H7 (cell line): ENCODE results near the gene BMP6. TPM values are rescaled to one million over a fixed set of nuclear protein-coding genes. Genes with fewer than 3 reads are reported as not detected.
A peak's percentile ranks its signal among the peaks of the same experiment; 100 is the strongest.

Source experiments
- DNase-seq: peaks from one replicate; pipeline ENCODE4 v3.0.0; 2012
- H3K27me3 ChIP-seq: 2 replicates; pipeline ENCODE4 v1.6.0; 2011; ENCODE audit warnings: mild to moderate bottlenecking, low read length; ENCODE audit not compliant: control insufficient read depth, insufficient read depth
- H3K36me3 ChIP-seq: replicated peaks from 2 replicates; pipeline ENCODE4 v1.5.1; 2011; ENCODE audit warnings: low read length; ENCODE audit not compliant: control insufficient read depth, insufficient read depth
- H3K4me3 ChIP-seq: 2 replicates; pipeline ENCODE4 v1.5.1; 2011; ENCODE audit warnings: low read depth, mild to moderate bottlenecking, control low read depth, low read length, moderate library complexity; ENCODE audit not compliant: insufficient read depth
- total RNA-seq: library from RNA; depleted of rRNA; stranded (reverse); fragments of >200 nt; shearing (Covaris generic); gene quantifications from 2 replicates; pipeline ENCODE4 v1.2.3, GENCODE V29; 2014

BMP6 gene
- total RNA-seq, 1 experiment from 2014 or later, result 0.73 TPM

- DNase-seq, result no peak
- Histone ChIP-seq H3K36me3 (no peaks in the 10 kb centered on the region), H3K4me3 (no peak overlapping the region), H3K27me3 (no peaks in the 10 kb centered on the region)
Observed at GRCh38 chr6:7747901-7748504, 22.1 kb downstream of the BMP6 start.

DNA sequence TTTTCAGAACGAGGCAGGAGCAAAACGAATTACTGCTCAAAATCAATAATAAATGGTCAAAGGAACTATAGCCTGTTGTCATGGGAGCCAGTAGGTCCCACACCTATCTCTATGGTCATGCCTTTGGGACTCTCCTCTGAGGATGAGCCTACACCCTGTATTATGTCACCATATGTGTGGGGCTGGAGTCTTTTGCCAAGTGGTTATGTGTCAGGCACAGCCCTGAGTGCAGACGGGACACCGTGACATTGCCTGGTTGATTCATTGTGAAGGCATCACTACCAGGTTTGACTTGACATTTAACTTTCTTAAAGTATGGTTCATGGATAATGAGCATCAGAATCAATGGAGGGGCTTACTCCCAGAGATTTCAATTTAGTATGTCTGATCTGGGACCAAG, 23.6 kb downstream of the BMP6 start:
- DNase-seq, result no peak
- H3K27me3 ChIP-seq, result no peaks in the 10 kb centered on the region
- no peak overlapping the region for H3K4me3 ChIP-seq
- H3K36me3 ChIP-seq, result no peaks in the 10 kb centered on the region

DNA sequence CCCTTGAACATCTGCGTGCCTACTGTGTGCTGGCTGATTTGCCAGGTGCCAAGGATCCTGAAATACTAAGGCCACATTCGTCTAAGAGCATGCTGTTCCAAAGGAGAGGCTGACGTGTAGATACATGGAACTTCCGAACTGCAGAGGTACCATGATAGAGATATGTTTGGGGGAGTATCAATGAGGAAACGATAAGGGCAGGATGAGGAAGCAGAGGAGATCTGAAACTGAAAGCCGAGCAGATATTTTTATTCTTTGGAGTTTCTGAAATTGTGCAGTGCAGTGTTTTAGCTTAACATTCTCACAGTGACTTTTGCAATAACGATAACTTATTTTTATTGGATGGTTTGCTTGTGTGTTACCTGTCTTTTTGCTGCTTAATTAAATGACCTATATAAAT, 24.3 kb downstream of the BMP6 start:
- H3K4me3 ChIP-seq, result no peak overlapping the region
- H3K27me3 ChIP-seq, result no peaks in the 10 kb centered on the region
- no peaks in the 10 kb centered on the region for H3K36me3 ChIP-seq
- DNase-seq, result no peak

DNA sequence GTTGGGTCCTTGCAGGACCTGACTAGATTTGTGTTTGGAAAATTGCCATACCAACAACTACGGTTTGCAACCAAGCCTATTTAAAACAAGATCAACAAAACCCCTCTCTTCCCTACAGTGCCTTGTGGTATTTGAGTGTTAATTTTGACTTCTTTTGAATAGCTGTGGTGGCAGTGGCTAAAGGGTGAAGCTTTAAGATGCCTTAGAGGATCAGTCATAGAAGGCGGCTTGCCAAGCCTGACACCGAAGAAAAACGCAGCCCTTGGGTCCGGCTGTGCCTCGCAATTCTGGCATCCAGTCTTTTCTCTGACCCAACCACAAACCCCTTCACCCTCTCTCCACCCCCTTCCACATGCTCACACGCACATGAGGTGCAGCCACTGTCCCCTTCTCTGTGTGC, 32.6 kb downstream of the BMP6 start:
- Histone ChIP-seq H3K4me3 (no peak overlapping the region), H3K36me3 (no peaks in the 10 kb centered on the region), H3K27me3 (no peaks in the 10 kb centered on the region)
- no peak for DNase-seq

DNA sequence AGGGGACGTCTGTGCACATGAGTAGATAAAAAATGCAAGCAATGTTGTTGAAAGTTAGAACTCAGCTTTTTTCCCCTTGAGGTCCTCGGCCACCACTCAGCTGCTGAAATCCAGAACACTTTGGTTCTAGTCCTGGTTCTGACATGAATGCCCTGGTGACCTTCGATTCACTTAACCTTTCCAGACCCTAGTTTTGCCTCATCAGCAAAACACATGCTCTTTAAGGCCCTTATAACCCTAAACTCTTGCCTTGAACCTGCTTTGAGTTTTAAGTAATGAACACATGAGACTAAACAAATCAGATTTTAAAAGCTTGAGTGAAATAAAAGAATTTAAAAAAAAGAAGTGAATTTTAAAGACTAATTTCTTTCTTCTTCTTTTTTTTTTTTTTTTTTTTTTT, 33.4 kb downstream of the BMP6 start:
- Histone ChIP-seq H3K4me3 (no peak overlapping the region), H3K36me3 (no peaks in the 10 kb centered on the region), H3K27me3 (no peaks in the 10 kb centered on the region)
- no peak for DNase-seq

GRCh38 chr6:7761051-7761450, 35.2 kb downstream of the BMP6 start:
- Histone ChIP-seq H3K36me3 (no peaks in the 10 kb centered on the region), H3K27me3 (no peaks in the 10 kb centered on the region), H3K4me3 (no peak overlapping the region)
- no peak for DNase-seq

GRCh38 chr6:7762760-7763159, 36.9 kb downstream of the BMP6 start:
- DNase-seq, result no peak
- Histone ChIP-seq H3K27me3 (no peaks in the 10 kb centered on the region), H3K36me3 (no peaks in the 10 kb centered on the region), H3K4me3 (no peak overlapping the region)

- Histone ChIP-seq H3K27me3 (no peaks in the 10 kb centered on the region), H3K36me3 (no peaks in the 10 kb centered on the region), H3K4me3 (no peak overlapping the region)
- DNase-seq, result no peak
Observed at GRCh38 chr6:7763881-7764280, 38.0 kb downstream of the BMP6 start.

DNA sequence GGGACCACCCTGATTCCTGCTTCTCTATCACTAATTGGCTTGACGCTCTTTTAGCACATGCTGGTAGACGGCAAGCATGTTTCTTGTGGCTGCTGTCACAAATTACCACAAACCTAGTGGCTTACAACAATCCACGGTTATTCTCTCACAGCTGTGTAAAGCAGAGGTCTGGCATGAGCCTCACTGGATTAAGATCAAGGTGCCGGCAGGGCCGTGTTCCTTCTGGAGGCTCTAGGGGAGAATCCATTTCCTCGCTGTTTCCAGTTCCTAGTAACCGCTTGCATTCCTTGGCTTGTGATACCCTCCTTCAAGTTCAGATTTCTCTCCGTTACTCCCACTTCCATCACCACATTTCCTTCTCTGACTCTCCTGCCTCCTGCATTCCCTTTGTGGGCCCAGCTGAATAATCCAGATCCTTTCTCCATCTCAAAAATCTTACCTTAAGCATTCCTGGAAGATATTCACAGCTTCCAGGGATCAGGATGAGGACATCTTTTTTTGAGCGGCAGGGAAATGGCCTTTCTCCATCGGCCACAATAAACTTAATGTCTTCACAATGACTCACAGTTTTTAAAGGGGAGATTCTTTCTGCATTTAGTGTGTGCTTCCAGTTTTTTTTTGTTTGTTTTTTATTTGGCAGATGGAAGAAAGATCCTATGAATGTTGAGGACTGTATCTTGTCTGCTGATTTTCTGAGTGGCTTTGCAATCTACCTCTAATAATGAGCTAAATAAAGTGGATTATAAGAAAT, 39.9 kb downstream of the BMP6 start:
- Histone ChIP-seq H3K27me3 (no peaks in the 10 kb centered on the region), H3K36me3 (no peaks in the 10 kb centered on the region), H3K4me3 (no peak overlapping the region)
- DNase-seq, result no peak

DNA sequence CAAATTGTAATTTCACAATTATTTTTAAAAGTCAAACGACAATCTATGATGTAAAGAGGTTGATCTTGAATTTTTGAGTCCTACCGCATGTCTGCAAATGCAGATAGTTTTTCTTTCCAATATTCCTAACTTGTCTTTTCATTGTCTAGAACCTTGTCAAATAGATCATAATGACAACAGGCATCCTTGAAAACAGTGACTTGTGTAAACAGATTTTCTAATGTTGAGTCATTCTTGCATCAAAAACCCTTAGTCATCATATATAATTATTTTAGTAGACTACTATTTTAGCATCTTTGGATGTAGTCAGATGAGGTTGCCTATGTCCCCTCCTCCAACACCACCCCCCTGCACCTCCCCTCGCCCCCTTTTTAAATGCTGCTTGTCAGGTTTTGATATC, 43.8 kb downstream of the BMP6 start:
- Histone ChIP-seq H3K36me3 (no peaks in the 10 kb centered on the region), H3K27me3 (no peaks in the 10 kb centered on the region), H3K4me3 (no peak overlapping the region)
- no peak for DNase-seq

- Histone ChIP-seq H3K4me3 (no peak overlapping the region), H3K36me3 (no peaks in the 10 kb centered on the region), H3K27me3 (no peaks in the 10 kb centered on the region)
- DNase-seq, result no peak
Observed at GRCh38 chr6:7770111-7770510, 44.2 kb downstream of the BMP6 start.

DNA sequence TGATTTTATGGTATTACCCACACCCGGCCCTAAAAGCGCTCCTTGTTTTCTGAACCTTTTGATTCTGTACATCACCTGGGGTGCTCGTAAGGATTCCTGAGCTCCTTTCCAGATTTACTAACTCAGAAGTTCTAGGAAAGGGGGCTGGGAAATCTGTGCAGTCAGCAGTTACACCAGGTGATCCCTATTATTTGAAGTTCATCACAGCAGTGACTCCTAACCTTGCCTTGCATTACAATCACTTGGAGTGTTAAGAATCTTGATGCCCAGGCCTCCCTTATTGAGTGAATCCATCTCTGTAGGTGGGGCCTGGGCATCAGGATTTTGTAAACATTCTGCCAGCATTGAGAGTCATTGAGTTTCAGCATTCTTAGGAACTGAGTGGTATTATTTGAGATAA, 44.7 kb downstream of the BMP6 start:
- peak; percentile 37 for DNase-seq
- Histone ChIP-seq H3K27me3 (no peaks in the 10 kb centered on the region), H3K36me3 (no peaks in the 10 kb centered on the region), H3K4me3 (no peak overlapping the region)

DNA sequence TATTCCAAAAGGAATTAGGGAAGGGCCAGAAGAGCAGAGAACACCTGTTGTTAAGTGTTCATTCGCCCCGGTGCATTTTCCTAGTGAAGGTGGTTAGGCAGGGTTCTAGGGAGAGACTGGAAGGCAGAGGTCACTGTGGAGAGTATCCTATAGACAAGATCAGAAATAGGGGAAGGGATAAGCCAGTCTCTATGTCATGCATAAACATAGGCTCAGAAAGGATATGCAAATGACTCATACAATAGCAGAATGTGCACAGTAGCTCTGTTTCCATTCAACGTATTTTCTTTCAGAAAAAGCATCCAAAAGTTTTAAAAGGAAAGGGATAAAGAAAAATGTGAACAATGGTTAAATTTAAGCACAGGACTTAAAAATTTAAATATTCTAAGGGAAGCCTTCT, 47.4 kb downstream of the BMP6 start:
- no peak for DNase-seq
- no peaks in the 10 kb centered on the region for H3K36me3 ChIP-seq
- no peak overlapping the region for H3K4me3 ChIP-seq
- H3K27me3 ChIP-seq, result no peaks in the 10 kb centered on the region

GRCh38 chr6:7773914-7774313, 48.0 kb downstream of the BMP6 start:
- H3K36me3 ChIP-seq, result no peaks in the 10 kb centered on the region
- no peak for DNase-seq
- no peak overlapping the region for H3K4me3 ChIP-seq
- no peaks in the 10 kb centered on the region for H3K27me3 ChIP-seq

DNA sequence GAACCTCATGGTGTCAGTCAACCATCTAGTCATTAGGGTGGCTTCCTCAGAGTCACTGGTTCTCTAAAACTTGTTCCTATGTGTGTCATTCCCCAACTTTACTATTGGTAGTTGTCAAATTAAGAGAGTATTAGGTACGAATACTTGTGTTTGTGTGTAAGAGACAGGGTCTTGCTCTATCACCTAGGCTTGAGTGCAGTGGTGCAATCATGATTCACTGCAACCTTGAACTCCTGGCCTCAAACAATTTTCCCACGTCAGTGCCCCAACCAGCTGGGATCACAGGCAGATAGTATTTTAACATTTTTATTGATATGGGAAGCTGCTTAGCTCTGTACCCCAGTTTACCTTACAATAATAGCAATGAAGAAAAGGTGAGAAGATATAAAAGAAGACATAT, 50.6 kb downstream of the BMP6 start:
- H3K36me3 ChIP-seq, result no peaks in the 10 kb centered on the region
- no peaks in the 10 kb centered on the region for H3K27me3 ChIP-seq
- H3K4me3 ChIP-seq, result no peak overlapping the region
- DNase-seq, result no peak
